Stomach (tissue), 4 donors: ENCODE measurements around the gene TMEM213.

Source experiments
- EP300 ChIP-seq: sonication (generic); formaldehyde crosslinking; IDR thresholded peaks from one replicate; pipeline ENCODE4 v1.6.1; 2017; ENCODE audit warnings: antibody characterized with exemption
- POLR2A ChIP-seq, 4 donors: fragments of 450-650 bp; IDR thresholded peaks; one replicate each; pipeline ENCODE4 v1.6.1; 2016; ENCODE audit warnings: antibody characterized with exemption in 4 of 4, control low read depth in 2 of 4, mild to moderate bottlenecking in 1 of 4, moderate library complexity in 1 of 4
- POLR2AphosphoS5 ChIP-seq, 3 donors: sonication (generic); formaldehyde crosslinking; IDR thresholded peaks; one replicate each; pipeline ENCODE4 v1.6.1; 2016; ENCODE audit warnings: antibody characterized with exemption in 3 of 3
- TF ChIP-seq, protein P1 (sequence below), 7 experiments: fragments of 450-650 bp in 4 of 7; fragments of 200-600 bp in 3 of 7; sonication (generic) in 3 of 7; IDR thresholded peaks; one replicate each; pipeline ENCODE4 v1.5.1; 2016 to 2019; ENCODE audit warnings: antibody characterized with exemption in 7 of 7, control low read depth in 2 of 7, mild to moderate bottlenecking in 1 of 7

DNA sequence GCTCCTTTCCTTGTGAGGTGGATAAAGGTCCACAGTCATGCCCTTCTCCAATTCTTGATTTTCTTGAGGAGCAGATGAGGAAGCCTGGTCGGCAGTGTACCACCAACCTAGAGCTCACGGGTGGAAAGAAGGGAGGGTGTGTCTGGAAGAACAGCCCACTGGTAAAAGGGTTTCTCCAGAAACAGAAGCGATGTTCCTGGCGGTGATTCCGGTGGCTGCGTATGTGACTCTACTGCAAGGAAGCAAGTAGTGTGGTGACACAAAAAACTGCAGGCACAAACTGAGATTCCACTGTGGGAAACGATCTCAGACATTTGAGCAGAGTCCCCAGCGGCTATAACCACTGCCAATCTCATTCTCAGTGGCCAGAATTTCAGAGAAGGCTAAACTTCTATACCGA is 66.1 kb downstream of the TMEM213 start:
- TF ChIP-seq, protein P1, sequence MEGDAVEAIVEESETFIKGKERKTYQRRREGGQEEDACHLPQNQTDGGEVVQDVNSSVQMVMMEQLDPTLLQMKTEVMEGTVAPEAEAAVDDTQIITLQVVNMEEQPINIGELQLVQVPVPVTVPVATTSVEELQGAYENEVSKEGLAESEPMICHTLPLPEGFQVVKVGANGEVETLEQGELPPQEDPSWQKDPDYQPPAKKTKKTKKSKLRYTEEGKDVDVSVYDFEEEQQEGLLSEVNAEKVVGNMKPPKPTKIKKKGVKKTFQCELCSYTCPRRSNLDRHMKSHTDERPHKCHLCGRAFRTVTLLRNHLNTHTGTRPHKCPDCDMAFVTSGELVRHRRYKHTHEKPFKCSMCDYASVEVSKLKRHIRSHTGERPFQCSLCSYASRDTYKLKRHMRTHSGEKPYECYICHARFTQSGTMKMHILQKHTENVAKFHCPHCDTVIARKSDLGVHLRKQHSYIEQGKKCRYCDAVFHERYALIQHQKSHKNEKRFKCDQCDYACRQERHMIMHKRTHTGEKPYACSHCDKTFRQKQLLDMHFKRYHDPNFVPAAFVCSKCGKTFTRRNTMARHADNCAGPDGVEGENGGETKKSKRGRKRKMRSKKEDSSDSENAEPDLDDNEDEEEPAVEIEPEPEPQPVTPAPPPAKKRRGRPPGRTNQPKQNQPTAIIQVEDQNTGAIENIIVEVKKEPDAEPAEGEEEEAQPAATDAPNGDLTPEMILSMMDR (IDR thresholded peaks at IDR 0.05), result no peak
- TF ChIP-seq POLR2A (IDR thresholded peaks at IDR 0.05) (no peak), EP300 (no peak), POLR2AphosphoS5 (IDR thresholded peaks at IDR 0.05) (no peak)
